Upper lobe of right lung (tissue), 1 donor: ENCODE measurements around the gene SMIM23. TPM values are rescaled to one million over a fixed set of nuclear protein-coding genes. Genes with fewer than 3 reads are reported as not detected.
"Not testable (repeated sequence)": the region's sequence is repeated elsewhere in the genome, so short reads cannot be mapped to it uniquely, and the experiment has no call there.

Source experiments
- ATAC-seq: fragments of 200-7000 bp; cut with Tn5 transposase; one replicate; pipeline ENCODE4 v1.9.1; 2020; ENCODE audit warnings: mild to moderate bottlenecking, moderate library complexity
- DNase-seq: peaks from one replicate; pipeline ENCODE4 v3.0.0-alpha.2; 2020
- H3K27ac ChIP-seq: fragments of 200-600 bp; one replicate; pipeline ENCODE4 v1.8.0; 2022
- H3K27me3 ChIP-seq: fragments of 200-600 bp; one replicate; pipeline ENCODE4 v1.8.0; 2022; ENCODE audit warnings: mild to moderate bottlenecking
- H3K36me3 ChIP-seq: fragments of 200-600 bp; one replicate; pipeline ENCODE4 v1.8.0; 2022
- H3K4me1 ChIP-seq: fragments of 200-600 bp; one replicate; pipeline ENCODE4 v1.8.0; 2022
- H3K4me3 ChIP-seq: fragments of 200-600 bp; one replicate; pipeline ENCODE4 v1.8.0; 2022; ENCODE audit warnings: mild to moderate bottlenecking
- H3K9me3 ChIP-seq: fragments of 200-600 bp; one replicate; pipeline ENCODE4 v1.8.0; 2022
- CTCF ChIP-seq: fragments of 200-600 bp; IDR thresholded peaks from one replicate; pipeline ENCODE4 v1.8.0; 2022; ENCODE audit warnings: antibody characterized with exemption
- intact Hi-C: fragments of 100-400 bp; cut with DNase I; formaldehyde crosslinking; loops from one replicate; pipeline ENCODE4 v1.11.0; 2022
- total RNA-seq: library from RNA; stranded (reverse); fragmentation: NEBNext Ultra II Directional; extraction: Animal tissue kit (Norgen Biotek cat#: 25700); gene quantifications from one replicate; pipeline ENCODE4 v1.2.1, GENCODE V29; 2021
- donor health status: DM: no; HTN: yes; CAD: no; lungs with severe emphysema.

Gene SMIM23
- total RNA-seq, 1 donor from 2014 or later: not detected

- ATAC-seq (no peak), DNase-seq (no peak)
Measured at GRCh38 chr5:171773106-171773505, 12.5 kb upstream of the SMIM23 start.

DNA sequence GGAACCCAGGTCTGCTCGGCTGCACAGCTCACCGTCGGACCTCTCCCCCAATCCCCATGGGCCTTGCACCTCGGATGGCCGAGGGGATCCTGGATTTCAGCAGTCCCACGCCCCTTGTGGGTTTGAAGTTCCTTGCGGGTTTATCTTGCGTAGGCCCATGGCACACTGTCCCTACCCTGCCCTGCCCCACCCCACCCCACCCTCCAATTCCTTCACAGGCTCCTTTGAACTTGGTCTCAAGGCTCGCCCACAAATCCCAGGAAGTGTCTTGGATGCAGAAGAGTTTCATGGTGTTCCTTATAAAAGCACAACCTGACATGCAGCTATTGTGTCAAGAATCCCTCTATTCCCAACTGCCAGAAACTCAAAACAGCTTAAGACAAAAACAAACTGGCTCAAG, 11.2 kb upstream of the SMIM23 start:
- H3K27me3 ChIP-seq: no peaks in the 10 kb centered on the region
- H3K9me3 ChIP-seq: no peaks in the 10 kb centered on the region
- DNase-seq (no peak), ATAC-seq (no peak)
- no peak overlapping the region for H3K4me3 ChIP-seq
- intact Hi-C loops: no loop called here
- no peak for TF ChIP-seq CTCF
- H3K4me1 ChIP-seq: no peaks in the 10 kb centered on the region
- H3K27ac ChIP-seq: no peak overlapping the region
- no peaks in the 10 kb centered on the region for H3K36me3 ChIP-seq

More at GRCh38 chr5:171773106-171773505, 12.5 kb upstream of the SMIM23 start:
- Histone ChIP-seq H3K27me3 (no peaks in the 10 kb centered on the region), H3K27ac (no peak overlapping the region), H3K36me3 (no peaks in the 10 kb centered on the region), H3K4me3 (no peak overlapping the region), H3K9me3 (no peaks in the 10 kb centered on the region), H3K4me1 (no peaks in the 10 kb centered on the region)
- no peak for TF ChIP-seq CTCF
- intact Hi-C loops: no loop called here

GRCh38 chr5:171776213-171776612, 9.4 kb upstream of the SMIM23 start:
- Histone ChIP-seq H3K9me3 (no peaks in the 10 kb centered on the region), H3K27me3 (no peaks in the 10 kb centered on the region), H3K4me3 (no peak overlapping the region), H3K4me1 (no peaks in the 10 kb centered on the region), H3K27ac (no peak overlapping the region), H3K36me3 (no peaks in the 10 kb centered on the region)
- DNase-seq (no peak), ATAC-seq (no peak)
- intact Hi-C loops: no loop called here
- no peak for TF ChIP-seq CTCF

DNA sequence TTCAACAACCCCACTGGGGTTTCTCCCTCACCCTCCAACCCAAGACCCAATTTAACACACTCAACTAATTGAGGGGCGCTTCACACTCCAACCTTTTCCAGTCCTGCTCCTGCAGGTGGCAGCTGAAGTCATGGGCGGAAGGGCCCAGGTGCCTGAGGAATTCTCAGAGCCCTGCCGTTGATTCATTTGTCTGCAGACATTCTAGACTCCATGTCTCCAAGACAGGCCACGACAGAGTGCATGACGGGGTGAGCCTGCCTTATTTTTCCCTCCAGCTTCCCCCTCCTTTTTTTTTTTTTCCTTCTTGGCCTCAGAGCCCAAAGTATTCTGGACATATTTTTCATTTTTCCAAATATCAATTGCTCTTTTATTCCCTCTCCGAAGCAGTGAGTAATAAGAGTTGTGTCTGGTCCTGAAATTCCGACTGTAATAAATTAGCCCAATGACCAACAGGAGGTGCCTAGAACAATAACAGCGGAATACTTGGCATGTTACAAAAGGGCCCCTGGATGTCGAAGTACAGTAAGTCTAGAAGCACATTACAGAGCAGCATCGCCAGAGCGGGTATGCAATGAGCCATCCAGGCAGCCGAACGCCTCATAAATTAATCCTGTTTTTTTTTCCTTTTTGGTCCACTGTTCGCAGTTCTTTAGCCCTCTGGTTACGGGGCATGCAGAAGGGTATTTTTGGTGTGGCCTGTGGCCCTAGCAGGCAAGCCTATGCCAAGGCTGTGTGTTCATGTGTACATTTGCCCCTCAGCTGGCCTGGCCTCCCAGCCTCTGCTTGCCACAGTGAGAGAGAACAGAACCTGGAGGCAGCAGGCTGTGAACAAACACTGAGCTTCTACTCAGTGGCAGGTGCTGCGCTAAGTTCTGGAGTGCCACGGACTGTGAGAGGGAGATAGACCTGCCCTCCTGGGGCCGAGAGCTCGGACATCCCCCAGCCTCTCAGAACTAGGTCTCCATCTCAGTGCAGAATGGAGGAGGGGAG, 8.6 kb upstream of the SMIM23 start:
- TF ChIP-seq CTCF: no peak
- Histone ChIP-seq H3K4me1 (no peaks in the 10 kb centered on the region), H3K27me3 (no peaks in the 10 kb centered on the region), H3K27ac (no peak overlapping the region), H3K4me3 (no peak overlapping the region), H3K9me3 (no peaks in the 10 kb centered on the region), H3K36me3 (no peaks in the 10 kb centered on the region)
- no peak for DNase-seq
- intact Hi-C loops: no loop called here
- ATAC-seq: no peak

- intact Hi-C loops, H3K4me1 ChIP-seq, H3K9me3 ChIP-seq, H3K4me3 ChIP-seq, H3K27ac ChIP-seq, DNase-seq, H3K27me3 ChIP-seq, ATAC-seq, H3K36me3 ChIP-seq: not testable (repeated sequence)
Measured at GRCh38 chr5:171781744-171782143, 3.9 kb upstream of the SMIM23 start.

DNA sequence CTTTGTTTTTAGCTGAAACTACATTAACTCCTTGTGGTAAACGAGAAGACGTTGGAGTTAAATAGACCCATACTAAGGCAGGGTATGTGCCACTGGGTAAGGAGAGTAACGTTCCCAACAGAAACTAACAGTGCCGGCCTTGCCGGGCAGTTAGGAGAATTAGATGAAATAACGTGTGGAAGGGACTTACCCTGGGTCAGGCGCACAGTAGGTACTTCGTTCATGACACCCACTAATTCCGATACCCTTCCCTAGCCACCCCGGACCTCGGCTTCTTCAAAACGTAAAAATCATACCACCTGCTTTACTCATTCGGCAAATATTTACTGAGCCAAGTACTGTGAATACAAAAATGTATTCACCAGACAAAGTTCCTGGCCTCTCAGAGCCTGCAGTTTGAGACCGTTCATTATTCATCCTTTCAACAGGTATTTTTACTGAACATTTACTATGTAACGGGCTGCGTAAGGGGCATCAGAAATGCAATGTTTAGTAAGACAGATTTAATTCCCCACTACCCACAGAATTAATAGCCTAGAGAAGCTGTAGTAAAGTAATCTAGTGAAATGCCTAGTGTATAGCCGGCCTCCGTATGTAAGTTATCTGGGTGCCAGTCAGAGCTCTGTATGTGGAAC, 3.2 kb upstream of the SMIM23 start:
- Histone ChIP-seq H3K36me3 (no peaks in the 10 kb centered on the region), H3K4me3 (no peak overlapping the region), H3K4me1 (no peaks in the 10 kb centered on the region), H3K27ac (no peak overlapping the region), H3K27me3 (no peaks in the 10 kb centered on the region), H3K9me3 (no peaks in the 10 kb centered on the region)
- no peak for DNase-seq
- intact Hi-C loops: no loop called here
- no peak for ATAC-seq
- no peak for TF ChIP-seq CTCF
